Peyer's patch (tissue), 4 donors: ENCODE measurements around the gene ECHDC3. TPM values are rescaled to one million over a fixed set of nuclear protein-coding genes. Genes with fewer than 3 reads are reported as not detected.

Experiments used
- DNase-seq, 3 donors: peaks; one replicate each; pipeline ENCODE4 v3.0.0-alpha.2; 2017 to 2019
- H3K27ac ChIP-seq, 4 donors: fragments of 200-600 bp; sonication (generic); one replicate each; pipeline ENCODE4 v1.5.1; 2016 to 2019
- H3K27me3 ChIP-seq, 2 donors: fragments of 200-600 bp; sonication (generic); one replicate each; pipeline ENCODE4 v1.5.1; 2019
- H3K36me3 ChIP-seq, 3 donors: fragments of 200-600 bp; sonication (generic); one replicate each; pipeline ENCODE4 v1.5.1; 2016 to 2019
- H3K4me1 ChIP-seq, 4 donors: fragments of 200-600 bp; sonication (generic); one replicate each; pipeline ENCODE4 v1.5.1; 2016 to 2019
- H3K4me3 ChIP-seq, 4 donors: fragments of 200-600 bp; sonication (generic); 1 replicate in 3 of 4; 2 replicates in 1 of 4; pipeline ENCODE4 v1.5.1; 2016 to 2019; ENCODE audit warnings: mild to moderate bottlenecking in 1 of 4
- H3K9me3 ChIP-seq, 4 donors: fragments of 200-600 bp; sonication (generic); one replicate each; pipeline ENCODE4 v1.5.1; 2016 to 2019; ENCODE audit warnings: mild to moderate bottlenecking in 1 of 4
- POLR2A ChIP-seq, 2 donors: fragments of 450-650 bp; IDR thresholded peaks; one replicate each; pipeline ENCODE4 v1.5.1; 2017; ENCODE audit warnings: antibody characterized with exemption in 2 of 2, mild to moderate bottlenecking in 2 of 2, moderate library complexity in 2 of 2
- total RNA-seq, 4 donors: library from RNA; depleted of rRNA; stranded (reverse); fragments of >200 nt; gene quantifications; one replicate each; pipeline ENCODE4 v1.1.0, GENCODE V29; 2016
- TF ChIP-seq, protein P1 (sequence below), 6 experiments: fragments of 450-650 bp in 4 of 6; fragments of 200-600 bp in 2 of 6; sonication (generic) in 1 of 6; IDR thresholded peaks; one replicate each; pipeline ENCODE4 v1.5.1; 2017 to 2019; ENCODE audit warnings: antibody characterized with exemption in 6 of 6, mild to moderate bottlenecking in 3 of 6, moderate library complexity in 1 of 6

Gene ECHDC3
- total RNA-seq, 4 donors from 2014 or later = 2.0 to 16.5 (median 6.1) TPM

- no peaks in the 10 kb centered on the region for H3K9me3 ChIP-seq
- no peak overlapping the region for H3K27ac ChIP-seq
- H3K4me1 ChIP-seq = no peaks in the 10 kb centered on the region
- H3K4me3 ChIP-seq = no peak overlapping the region
- H3K27me3 ChIP-seq = no peaks in the 10 kb centered on the region
- H3K36me3 ChIP-seq = no peaks in the 10 kb centered on the region
- DNase-seq = no peak
- TF ChIP-seq, protein P1, sequence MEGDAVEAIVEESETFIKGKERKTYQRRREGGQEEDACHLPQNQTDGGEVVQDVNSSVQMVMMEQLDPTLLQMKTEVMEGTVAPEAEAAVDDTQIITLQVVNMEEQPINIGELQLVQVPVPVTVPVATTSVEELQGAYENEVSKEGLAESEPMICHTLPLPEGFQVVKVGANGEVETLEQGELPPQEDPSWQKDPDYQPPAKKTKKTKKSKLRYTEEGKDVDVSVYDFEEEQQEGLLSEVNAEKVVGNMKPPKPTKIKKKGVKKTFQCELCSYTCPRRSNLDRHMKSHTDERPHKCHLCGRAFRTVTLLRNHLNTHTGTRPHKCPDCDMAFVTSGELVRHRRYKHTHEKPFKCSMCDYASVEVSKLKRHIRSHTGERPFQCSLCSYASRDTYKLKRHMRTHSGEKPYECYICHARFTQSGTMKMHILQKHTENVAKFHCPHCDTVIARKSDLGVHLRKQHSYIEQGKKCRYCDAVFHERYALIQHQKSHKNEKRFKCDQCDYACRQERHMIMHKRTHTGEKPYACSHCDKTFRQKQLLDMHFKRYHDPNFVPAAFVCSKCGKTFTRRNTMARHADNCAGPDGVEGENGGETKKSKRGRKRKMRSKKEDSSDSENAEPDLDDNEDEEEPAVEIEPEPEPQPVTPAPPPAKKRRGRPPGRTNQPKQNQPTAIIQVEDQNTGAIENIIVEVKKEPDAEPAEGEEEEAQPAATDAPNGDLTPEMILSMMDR (IDR thresholded peaks at IDR 0.05) = no peak
- no peak for TF ChIP-seq POLR2A (IDR thresholded peaks at IDR 0.05)
Observed at GRCh38 chr10:11789306-11789705, 47.1 kb downstream of the ECHDC3 start.

DNA sequence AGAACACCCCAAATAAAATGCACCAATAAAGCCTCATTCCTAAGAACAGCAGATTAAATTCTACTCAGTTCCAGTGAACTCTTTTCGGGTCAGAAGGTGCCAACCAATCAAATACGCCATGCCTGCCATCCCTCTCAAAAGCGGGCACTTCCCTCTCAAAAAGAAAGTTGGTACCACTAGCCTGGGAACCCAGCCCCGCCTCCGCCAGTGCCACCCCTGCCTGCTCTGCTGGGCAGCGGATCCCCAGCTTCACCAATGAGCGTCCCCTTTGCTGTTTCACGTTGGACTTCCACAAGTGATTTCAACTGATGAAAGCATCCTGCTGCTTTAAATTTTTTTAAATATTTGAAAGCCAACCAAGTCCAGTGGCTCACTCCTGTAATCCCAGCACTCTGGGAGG lies 47.8 kb downstream of the ECHDC3 start:
- no peak overlapping the region for H3K4me3 ChIP-seq
- DNase-seq = no peak
- H3K27me3 ChIP-seq = no peaks in the 10 kb centered on the region
- H3K36me3 ChIP-seq = no peaks in the 10 kb centered on the region
- no peak overlapping the region for H3K27ac ChIP-seq
- TF ChIP-seq POLR2A (IDR thresholded peaks at IDR 0.05) = no peak
- TF ChIP-seq, protein P1 (IDR thresholded peaks at IDR 0.05) = no peak
- H3K9me3 ChIP-seq = no peaks in the 10 kb centered on the region
- no peaks in the 10 kb centered on the region for H3K4me1 ChIP-seq

- Histone ChIP-seq H3K27me3 (no peaks in the 10 kb centered on the region), H3K4me3 (no peak overlapping the region), H3K36me3 (no peaks in the 10 kb centered on the region), H3K27ac (no peak overlapping the region), H3K4me1 (no peaks in the 10 kb centered on the region), H3K9me3 (no peaks in the 10 kb centered on the region)
- TF ChIP-seq, protein P1 (IDR thresholded peaks at IDR 0.05) = no peak
- no peak for TF ChIP-seq POLR2A (IDR thresholded peaks at IDR 0.05)
- no peak for DNase-seq
Observed at GRCh38 chr10:11793762-11794479, 51.7 kb downstream of the ECHDC3 start.

DNA sequence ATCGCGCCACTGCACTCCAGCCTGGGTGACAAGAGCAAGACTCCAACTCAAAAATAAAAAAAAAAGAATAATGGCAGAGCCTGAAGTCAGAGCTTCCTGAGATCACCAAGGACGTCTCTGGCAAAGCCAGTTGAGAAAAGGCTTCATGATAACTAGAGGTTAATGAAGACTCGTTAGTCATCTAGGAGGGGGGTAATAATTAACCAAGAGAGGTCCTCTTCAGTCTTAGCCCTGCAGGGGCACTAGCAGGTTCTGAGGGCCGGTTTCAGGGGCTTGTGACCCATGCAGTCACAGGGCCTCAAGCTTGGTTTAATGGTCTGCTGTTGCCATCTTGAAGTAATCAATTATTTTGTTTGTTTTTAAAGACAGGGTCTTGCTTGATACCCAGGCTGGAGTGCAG lies 52.4 kb downstream of the ECHDC3 start:
- no peak overlapping the region for H3K27ac ChIP-seq
- no peaks in the 10 kb centered on the region for H3K4me1 ChIP-seq
- no peak for TF ChIP-seq POLR2A (IDR thresholded peaks at IDR 0.05)
- TF ChIP-seq, protein P1 (IDR thresholded peaks at IDR 0.05) = no peak
- DNase-seq = no peak
- H3K27me3 ChIP-seq = no peaks in the 10 kb centered on the region
- H3K36me3 ChIP-seq = no peaks in the 10 kb centered on the region
- no peak overlapping the region for H3K4me3 ChIP-seq
- H3K9me3 ChIP-seq = no peaks in the 10 kb centered on the region

GRCh38 chr10:11795101-11795920 lies 53.1 kb downstream of the ECHDC3 start:
- TF ChIP-seq POLR2A (IDR thresholded peaks at IDR 0.05) = no peak
- TF ChIP-seq, protein P1 (IDR thresholded peaks at IDR 0.05) = no peak
- Histone ChIP-seq H3K4me3 (no peak overlapping the region), H3K9me3 (no peaks in the 10 kb centered on the region), H3K27ac (no peak overlapping the region), H3K27me3 (no peaks in the 10 kb centered on the region), H3K36me3 (no peaks in the 10 kb centered on the region), H3K4me1 (no peaks in the 10 kb centered on the region)
- DNase-seq = no peak
